GM21381 (cell line): ENCODE data around the gene COQ9.
"Not testable (repeated sequence)": the region's sequence is repeated elsewhere in the genome, so short reads cannot be mapped to it uniquely, and the experiment has no call there.

Experiments used
- ATAC-seq: cut with Tn5 transposase; IDR thresholded peaks from one replicate; pipeline ENCODE4 v1.9.1; 2021; ENCODE audit warnings: mild to moderate bottlenecking, moderate library complexity; ENCODE audit not compliant: unreplicated experiment

The COQ9 gene

DNA sequence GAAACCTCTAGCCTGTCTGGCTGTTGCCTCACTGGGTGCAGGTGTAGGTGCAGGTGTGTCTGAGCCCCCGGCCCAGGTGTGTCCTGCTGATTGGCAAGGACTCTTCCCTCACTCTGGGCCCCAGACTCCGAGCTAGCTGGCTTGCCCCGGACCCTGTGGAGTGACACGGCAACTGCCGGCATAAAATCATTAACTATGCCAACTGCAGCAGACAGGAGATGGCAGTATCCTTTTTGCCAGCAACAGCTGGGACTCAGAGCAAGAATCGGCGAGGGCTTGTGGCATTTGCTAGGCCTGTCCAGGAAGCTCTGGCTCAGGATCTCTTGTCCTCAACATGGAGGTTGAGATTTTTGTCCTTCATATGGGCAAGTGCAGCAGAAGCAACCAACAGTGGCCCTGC, 20.9 kb upstream of the COQ9 start:
- ATAC-seq: no peak

DNA sequence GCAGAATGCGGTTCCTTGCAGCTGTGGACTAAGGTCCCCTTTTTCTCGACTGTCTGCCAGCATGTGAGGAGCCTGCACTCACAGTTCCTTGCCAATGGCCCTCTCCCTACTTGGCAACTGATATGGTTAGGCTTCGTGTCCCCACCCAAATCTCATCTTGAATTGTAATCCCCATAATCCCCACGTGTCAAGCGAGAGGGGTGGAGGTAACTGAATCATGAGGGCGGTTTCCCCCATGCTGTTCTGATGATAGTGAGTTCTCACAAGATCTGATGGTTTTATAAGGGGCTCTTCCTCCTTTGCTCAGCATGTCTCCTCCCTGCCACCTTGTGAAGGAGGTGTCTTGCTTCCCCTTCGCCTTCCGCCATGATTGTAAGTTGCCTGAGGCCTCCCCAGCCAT, 20.0 kb upstream of the COQ9 start:
- no peak for ATAC-seq

DNA sequence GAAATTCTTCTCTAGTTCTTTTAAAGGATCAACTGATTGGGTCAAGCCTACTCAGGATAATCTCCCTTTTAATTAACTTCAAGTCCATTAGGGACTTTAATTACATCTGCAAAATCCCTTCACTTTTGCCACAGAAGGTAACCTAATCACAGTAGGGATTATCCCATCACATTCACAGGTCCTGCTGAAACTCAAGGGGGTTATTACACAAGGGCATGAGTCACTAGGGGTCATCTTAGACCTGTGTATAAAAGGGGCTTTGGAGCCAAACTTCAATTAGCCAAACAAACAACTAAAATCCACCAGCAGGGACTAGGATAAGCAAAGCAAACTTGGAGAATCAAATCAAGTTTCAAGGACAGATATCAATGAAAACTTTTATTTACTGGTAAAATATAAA, 19.5 kb upstream of the COQ9 start:
- no peak for ATAC-seq

DNA sequence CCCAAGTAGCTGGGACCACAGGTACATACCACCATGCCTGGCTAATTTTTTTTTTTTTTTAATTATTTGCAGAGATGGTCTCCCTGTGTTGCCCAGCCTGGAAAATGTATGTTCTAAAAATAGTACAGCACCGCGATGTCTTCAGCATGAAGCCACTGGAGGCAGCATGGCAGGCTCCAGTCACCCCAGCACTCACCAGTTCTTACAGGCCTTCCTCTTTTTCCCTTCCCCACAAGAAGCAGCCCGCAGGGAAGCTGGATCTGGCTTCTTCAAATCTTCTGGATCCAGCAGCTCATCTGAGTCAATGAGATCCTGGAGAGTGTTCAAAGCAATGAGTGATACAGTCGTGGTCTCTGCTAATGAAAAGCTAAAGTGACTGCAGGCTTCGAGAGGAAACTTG, 16.3 kb upstream of the COQ9 start:
- ATAC-seq: no peak

DNA sequence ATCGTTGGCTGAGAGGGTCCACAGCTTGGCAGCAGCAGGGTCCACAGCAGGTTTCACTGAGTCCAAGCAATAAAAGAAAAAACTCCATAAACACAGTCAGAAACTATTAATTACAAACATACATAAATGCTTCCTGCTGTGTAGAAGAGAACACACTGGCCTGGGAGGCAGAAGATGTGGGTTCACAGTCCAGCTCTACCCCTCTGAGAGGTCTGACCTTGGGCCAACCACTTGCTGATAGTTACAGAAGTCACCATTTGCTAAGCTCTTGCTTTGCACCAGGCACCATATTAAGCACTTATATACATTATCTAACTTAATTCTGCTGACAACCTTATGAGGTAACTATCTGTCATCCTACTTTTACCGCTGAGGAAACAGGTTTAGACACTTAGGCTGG, 14.8 kb upstream of the COQ9 start:
- ATAC-seq: no peak

DNA sequence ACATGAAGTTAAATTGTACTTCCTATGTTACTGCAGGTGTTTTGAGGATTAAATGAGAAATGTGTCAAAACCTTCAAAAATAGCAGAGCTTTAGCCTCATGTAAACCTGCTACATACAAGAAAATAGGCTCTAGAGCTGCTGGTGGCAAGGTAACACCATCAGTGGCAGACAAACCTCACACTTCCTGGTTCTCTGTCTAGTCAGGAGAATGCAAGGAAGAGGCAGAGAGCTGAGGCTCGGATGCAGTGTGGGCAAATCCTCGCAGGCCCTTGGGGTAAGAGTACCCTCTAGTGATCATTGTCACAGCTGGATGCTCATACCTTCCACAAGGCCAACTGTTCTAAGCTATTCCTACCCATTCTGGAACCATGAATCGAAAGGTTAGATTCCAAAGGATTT, 14.3 kb upstream of the COQ9 start:
- no peak for ATAC-seq

DNA sequence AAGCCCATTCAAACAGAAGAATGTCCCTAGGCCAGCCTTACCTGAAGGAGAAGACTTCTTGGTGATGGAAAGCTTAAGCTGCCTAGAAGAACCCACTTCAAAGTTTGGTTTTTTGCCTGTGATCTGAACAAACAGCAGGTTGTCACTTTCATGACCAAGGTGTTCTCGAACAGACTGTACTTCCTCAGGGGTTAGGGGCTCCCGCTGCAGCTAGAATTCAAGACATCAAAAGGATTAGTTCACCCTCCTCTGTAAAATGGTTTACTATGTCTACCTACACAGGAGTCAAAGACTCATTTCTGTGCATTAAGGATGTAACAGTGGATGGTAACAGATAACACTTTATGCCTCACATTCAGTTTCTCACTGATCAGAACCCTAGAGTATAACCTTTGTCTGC, 13.3 kb upstream of the COQ9 start:
- no peak for ATAC-seq

DNA sequence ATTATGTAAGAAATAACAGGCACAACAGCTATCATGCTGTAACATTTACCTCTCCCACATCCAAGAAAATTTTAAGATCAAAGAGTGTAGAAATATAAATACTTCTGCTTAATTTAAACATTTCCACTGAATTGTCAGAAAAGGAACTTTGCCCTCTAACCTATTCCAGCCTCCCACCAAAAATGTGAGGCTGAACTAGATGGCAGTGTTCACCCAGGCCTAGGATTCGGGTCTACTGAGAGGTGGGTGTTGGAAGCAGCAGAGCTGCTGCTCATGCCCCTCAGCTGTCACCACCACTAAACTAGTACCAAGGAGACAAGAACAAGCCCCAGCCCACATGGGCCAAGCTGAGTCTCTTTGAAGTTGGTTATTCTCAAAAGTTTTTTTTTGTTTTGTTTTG, 11.4 kb upstream of the COQ9 start:
- ATAC-seq: no peak

DNA sequence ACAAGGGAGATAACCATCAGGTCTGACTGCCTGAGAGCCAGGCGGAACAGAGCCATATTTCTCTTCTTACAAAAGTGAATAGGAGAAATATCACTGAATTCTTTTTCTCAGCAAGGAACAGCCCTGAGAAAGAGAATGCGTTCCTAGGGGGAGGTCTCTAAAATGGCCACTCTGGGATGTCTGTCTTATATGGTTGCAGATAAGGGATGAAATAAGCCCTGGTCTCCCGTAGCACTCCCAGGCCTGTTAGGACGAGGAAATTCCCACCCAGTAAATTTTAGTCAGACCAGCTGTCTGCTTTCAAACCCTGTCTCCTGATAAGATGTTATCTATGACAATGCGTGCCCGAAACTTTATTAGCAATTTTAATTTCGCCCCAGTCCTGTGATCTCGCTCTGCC, 7.3 kb upstream of the COQ9 start:
- ATAC-seq: not testable (repeated sequence)

DNA sequence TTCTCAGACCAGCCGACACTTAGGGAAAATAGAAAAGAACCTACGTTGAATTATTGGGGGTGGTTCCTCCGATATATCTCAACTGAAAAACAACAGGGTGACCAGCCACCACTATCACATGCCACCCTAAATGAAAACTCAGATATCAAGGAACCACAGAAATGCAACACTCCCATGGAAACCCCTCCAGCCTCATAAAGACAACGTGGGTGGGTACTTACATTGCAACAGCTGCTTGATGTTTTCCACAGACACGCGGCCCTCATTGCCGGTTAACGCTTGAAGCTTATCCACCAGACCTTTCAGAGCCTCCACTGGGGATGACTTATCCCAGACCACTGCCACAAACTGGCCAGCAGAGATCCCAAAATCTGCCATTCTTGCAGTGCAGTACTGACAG, 6.7 kb upstream of the COQ9 start:
- not testable (repeated sequence) for ATAC-seq

DNA sequence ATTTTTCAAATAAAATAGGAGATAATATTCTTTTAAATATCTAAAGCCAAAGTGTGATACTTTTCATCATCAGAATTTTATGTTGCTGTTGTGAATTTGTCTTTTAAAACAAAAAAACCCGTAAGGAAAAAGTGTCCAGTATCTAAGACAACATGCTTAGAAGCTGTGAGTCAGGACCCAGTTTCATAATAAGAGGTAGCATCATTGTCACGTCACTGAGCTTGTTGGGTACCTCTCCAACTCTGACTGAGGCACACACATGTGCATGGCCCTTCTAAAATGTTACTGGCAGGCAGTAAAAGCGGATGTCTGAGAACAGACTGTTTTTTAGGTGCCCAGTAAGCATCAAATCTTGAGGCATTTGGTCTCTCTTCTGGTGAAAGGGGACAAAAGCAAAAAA, 2.6 kb upstream of the COQ9 start:
- ATAC-seq: no peak

DNA sequence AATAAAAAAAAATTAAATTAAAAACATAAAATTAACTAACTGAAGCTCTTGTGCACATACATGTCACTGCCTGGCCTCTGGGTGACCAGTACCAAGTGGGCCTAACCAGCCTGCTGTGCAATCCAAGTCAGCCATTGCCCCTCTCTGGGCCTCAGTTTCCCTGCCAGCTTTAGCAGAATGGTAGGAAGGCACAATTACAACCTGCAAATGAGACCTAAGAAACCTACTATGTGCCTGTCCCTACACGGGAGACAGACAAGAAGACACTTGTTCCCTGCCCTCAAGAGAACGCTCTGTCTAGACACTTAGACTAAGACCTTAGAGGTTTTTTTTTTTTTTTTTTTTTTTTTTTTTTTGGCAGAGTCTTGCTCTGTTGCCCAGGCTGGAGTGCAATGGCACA, 1.8 kb upstream of the COQ9 start:
- no peak for ATAC-seq

DNA sequence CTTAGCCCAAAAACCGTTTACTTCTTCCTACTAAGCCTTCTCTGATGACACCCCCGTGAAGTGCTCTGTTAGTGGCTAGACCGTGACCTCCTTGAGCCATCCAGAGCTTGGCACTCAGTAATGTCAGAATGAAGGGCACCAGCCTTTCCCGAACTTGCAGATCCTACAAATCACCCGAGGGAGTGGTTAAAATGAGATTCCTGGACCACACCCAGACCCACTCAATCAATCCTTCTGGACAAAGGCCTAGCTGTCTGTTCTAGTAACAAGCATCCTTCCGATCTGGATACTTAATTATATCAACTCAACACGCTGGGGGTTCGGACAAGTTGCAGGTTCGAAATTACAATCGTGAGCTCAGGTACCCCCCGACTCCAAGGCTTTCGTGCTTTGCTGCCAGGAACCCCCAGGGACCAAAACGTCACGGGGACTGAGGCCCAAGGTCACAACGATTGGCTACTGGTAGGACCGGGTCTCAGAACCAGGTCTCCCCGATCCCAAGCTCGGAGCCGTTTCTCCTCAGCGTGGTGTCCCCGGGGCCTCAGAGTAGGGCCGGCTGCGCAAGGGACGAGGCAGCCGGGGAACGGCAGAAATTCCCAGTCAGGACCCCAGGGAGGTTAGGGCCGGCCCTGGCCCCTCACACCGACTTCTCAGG, 621 bp upstream of the COQ9 start:
- peak; percentile 23 for ATAC-seq

DNA sequence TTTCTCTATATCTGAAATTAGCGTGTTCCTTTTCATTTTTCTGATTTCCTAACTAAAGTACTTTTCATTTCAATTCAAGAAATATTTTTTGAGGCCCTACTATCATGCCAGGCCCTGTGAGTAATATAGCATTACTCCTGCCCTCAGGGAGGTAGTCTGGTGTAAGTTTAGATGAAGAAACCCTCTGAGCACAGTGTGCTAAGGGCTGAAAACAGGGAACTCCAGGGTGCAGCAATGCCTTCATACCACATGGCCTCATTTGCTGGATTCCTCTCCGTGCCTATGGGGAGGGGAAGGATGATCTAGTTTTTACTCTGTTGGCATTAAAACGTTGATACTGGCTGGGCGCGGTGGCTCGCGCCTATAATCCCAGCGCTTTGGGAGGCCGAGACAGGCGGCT, 4.7 kb downstream of the COQ9 start:
- ATAC-seq: no peak

DNA sequence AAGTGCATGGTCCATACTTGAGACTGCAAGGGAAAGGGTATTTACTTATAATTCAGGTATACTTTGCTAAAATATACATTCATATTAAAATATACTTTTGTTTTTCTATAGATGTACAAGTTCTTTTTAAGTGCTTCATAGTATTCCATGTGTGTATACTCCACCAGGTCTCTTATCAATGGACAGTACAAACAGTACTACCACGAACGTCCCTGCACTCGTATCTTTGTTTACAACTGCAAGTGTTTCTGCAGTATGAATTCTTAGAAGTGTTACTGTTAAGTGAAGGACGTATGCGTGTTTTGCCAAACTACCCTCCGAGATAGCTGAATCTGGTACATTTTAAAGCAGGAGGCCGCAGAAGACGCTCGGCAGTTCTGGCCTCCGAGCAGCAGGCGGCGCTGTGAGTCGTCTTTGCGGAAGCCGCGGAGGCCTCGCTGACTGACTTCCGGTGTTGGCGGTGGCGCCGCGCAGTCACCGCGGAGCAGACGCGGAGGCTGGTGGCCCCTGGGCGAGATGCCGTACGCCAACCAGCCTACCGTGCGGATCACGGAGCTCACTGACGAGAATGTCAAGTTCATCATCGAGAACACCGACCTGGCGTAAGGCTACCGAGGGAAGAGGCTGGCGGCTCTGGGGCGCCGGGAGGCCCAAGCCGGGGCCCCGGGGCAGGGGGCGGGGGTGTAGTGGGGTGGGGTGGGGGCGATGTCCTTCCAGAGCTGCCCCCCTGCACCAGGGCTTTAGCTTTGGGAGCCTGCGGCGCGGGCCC, 15.1 kb downstream of the COQ9 start, which contains the start of gene POLR2C:
POLR2C (plus strand) TSS at position 471 of the 769 bp plus-strand sequence; CDS start at position 517, 46 bp downstream.
- ATAC-seq: peak; percentile 95

DNA sequence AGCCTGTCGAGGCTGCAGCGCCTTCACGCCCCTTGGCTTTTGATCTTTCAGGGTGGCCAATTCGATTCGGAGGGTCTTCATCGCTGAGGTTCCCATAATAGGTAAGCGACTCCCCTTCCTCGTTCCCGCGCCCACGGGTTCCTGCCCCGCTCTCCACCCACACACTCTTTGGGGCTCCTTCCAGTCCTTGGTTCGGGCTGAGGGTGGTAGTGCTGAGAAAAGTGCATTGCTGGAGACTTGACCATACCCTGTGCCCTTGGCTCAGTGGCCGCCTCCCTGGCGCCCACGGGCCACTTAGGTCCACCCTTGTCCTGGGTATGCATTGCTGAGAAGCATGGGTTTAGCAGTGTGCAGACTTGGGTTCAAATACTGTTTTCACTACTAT, 15.7 kb downstream of the COQ9 start:
- no peak for ATAC-seq

DNA sequence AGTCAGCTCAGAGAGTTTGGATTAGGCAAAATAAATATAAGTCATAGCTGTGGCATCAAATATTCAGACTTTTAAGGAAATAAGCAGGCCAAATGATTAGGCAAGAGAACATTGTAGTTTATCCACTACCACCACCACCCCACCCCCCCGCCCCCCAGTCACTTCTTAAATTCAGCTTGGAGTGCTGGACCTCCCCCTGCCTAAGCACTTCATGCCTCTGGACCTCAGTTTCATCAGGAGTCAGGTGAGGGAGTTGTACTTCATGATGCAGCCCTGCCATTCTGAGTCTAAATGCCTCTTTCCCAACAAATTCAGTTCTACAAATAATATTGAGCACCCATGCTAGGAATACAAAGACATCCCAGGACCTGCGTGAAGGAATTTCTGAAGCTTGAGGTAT, 17.2 kb downstream of the COQ9 start:
- no peak for ATAC-seq

DNA sequence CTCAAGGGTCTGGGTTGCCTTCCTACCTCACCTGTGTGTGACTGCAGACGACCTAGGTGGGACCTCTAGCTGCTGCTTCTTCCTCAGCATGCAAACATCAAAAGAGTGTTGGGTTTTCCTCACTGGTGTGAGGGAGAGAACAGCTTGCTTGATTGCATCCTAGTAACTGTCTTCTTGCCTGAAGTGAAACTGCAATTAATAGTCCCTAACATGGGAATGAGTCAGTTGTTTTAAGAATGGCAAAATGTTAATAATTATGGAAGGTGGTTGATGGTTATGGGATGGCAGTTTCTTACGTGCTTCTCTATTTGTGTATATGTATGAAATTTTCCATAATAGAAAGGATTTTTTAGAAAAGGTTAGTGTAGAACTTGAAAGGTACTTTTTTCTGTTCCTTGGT, 21.1 kb downstream of the COQ9 start:
- no peak for ATAC-seq

DNA sequence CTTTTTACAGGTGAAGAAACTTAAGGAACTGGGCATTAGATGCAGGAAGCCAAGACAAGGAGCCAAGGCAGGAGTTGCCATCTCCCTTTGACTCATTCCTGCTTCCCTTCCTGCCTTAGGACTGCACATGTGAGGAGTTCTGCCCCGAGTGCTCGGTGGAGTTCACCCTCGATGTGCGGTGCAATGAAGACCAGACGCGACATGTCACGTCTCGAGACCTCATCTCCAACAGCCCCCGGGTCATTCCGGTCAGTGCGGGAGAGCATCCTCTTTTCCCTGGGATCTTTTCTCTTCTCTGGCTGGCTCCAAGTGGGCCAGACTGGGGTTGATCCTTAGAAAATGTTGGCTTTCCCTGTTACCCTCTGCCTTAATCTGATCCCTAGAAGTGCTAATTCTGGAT, 21.8 kb downstream of the COQ9 start:
- ATAC-seq: no peak

DNA sequence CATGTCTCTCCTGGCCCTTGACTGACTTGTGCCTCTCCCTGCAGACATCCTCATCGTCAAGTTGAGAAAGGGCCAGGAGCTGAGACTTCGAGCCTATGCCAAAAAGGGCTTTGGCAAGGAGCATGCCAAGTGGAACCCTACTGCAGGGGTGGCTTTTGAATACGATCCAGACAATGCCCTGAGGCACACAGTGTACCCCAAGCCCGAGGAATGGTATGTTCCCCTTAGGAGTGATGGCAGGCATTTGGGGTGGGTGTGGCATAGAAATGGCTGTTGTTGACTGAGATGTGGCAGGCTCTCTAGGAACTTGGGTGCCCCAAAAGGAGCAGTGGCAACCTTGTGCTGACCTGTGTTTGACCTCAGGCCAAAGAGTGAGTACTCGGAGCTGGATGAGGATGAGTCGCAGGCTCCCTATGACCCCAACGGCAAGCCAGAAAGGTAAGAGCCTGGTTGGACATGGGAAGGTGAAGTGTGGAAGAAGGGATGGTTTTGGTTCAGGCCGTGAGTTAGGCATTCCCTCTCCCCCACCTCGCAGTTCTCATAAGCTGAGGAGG, 22.7 kb downstream of the COQ9 start:
- no peak for ATAC-seq

DNA sequence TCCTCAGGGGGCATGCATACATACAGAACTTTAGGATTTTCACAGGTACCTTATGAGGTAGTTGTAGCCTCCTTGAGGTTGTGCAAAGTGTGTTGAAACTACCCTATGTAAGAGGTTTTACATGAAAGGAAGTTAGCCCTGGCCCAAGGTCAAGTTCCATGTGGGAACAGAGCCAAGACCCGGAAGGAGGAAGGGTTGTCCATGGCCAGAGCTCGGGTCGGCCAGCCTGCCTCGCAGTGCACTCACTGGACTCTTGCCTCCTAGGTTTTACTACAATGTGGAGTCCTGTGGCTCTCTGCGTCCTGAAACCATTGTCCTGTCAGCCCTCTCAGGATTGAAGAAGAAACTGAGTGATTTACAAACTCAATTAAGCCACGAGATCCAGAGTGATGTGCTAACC, 23.4 kb downstream of the COQ9 start:
- no peak for ATAC-seq

DNA sequence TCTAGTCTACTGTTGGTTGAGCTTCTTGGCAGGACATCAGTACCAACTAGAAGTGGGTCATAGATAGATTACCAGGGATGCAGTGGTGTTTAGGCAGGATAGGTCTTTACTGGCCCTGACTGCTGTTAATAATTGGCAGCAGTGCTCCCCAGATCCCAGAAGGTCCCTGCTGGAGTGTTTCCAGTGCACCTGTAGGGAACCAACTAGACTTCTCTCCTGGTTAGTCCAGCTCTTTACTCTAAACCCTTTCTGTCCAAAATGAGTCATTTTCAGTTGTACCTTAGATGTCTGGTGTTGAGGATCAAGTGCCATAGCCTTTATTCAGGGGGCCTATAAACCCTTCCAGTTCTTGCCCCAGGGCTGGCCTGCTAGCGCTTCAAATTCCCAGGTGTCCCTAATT, 23.9 kb downstream of the COQ9 start:
- no peak for ATAC-seq
